HUES64 (cell line): ENCODE data around the gene TOLLIP.

Experiments
- H3K27ac ChIP-seq: 2 replicates; pipeline ENCODE4 v1.7.0; 2013; ENCODE audit warnings: low read depth, low read length, inconsistent platforms
- H3K27me3 ChIP-seq: 2 replicates; pipeline ENCODE4 v1.6.1; 2013; ENCODE audit warnings: mild to moderate bottlenecking, low read length; ENCODE audit not compliant: insufficient read depth
- H3K36me3 ChIP-seq: 2 replicates; pipeline ENCODE4 v1.6.1; 2013; ENCODE audit warnings: mild to moderate bottlenecking, low read length; ENCODE audit not compliant: insufficient read depth
- H3K4me1 ChIP-seq: 2 replicates; pipeline ENCODE4 v1.6.1; 2013; ENCODE audit warnings: mild to moderate bottlenecking, low read length, moderate library complexity; ENCODE audit not compliant: insufficient read depth
- H3K4me3 ChIP-seq: 2 replicates; pipeline ENCODE4 v1.5.1; 2013; ENCODE audit warnings: mild to moderate bottlenecking, low read length, moderate library complexity
- H3K9ac ChIP-seq: 2 replicates; pipeline ENCODE4 v1.6.1; 2013; ENCODE audit warnings: mild to moderate bottlenecking, low read depth, low read length
- H3K9me3 ChIP-seq: 2 replicates; pipeline ENCODE4 v1.6.1; 2013; ENCODE audit warnings: low read depth, low read length; ENCODE audit not compliant: insufficient read depth
- WGBS: fragments of 150-250, 120-280 bp; methylation state at CpG from one replicate; pipeline ENCODE4 v1.1.7; 2013; ENCODE audit warnings: missing lambda C conversion rate; 5-methylcytosine and 5-hydroxymethylcytosine counted together

Gene TOLLIP

DNA sequence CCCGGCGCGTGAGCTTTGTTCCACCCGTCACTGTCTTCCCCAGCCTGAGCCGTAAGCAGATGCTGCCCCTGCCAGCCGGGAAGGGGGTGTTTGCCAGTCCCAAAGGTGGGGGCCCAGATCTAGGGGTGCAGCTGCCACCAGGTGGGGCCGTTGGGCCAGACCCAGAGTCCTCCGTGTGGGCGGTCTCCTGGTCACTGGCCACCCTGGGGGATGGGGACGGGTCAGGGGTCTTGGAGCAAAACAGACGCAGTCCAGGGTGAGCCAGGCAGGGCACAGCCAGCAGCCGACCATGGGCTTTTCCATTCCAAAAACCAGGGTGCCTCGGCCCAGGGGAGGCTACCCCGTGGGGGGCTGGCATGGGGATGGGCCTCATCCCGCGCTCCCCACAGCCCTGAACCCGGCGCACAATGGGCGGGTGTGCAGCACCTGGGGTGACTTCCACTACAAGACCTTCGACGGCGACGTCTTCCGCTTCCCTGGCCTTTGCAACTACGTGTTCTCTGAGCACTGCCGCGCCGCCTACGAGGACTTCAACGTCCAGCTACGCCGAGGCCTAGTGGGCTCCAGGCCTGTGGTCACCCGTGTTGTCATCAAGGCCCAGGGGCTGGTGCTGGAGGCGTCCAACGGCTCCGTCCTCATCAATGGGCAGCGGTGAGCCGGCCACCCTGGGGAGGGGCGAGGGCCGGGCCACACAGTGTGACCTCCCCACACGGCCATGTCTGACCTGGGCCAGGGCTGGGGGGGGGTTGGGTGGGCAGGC lies 83.0 kb downstream of the TOLLIP start:
- Histone ChIP-seq H3K27me3 (no peaks in the 10 kb centered on the region), H3K9ac (no peak overlapping the region), H3K4me3 (no peak overlapping the region), H3K4me1 (no peaks in the 10 kb centered on the region), H3K27ac (no peak overlapping the region), H3K36me3 (no peaks in the 10 kb centered on the region), H3K9me3 (no peaks in the 10 kb centered on the region)
- WGBS: 92% methylated on average over 41 of the region's 41 CpGs

DNA sequence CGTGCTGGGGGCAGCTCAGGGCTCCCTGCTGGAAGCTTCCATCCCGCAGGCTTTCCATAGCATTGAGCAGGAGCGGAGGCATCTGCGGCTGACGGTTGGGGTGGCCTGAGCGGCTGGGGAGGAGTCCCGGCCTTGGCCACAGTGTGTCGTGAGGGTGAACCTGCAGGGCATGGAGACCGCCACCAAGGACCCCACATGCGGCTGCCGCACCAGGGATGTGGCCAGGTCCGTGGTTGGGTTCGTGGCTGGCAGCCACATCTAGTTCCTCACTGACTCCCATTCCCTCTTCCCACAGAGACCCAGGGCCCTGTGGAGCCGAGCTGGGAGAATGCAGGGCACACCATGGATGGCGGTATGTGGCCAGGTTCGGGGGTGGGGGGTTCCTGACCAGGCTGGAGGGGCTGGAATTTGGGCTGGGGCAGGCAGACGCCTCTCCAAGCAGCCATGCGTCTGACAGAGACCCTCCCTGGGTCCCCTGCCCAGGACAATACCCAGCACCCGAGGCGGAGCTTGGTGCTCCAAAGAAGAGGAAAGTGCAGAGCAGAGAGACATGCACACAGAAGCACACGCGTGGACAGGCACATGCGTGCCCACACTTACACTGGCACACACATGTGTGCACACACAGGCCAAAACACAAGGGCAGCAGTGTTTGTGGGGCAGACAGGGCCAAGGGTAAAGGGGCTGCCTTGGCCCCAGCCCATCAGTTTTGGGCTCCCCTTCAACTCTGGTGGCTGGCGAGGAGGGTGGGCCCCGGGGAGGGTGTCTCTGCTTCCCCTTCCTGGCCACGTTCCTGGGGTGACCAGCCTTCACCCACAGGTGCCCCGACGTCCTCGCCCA lies 83.8 kb downstream of the TOLLIP start:
- Histone ChIP-seq H3K27ac (no peak overlapping the region), H3K27me3 (no peaks in the 10 kb centered on the region), H3K36me3 (no peaks in the 10 kb centered on the region), H3K9ac (no peak overlapping the region), H3K9me3 (no peaks in the 10 kb centered on the region), H3K4me1 (no peaks in the 10 kb centered on the region), H3K4me3 (no peak overlapping the region)
- 92% methylated on average over 29 of the region's 29 CpGs for WGBS

DNA sequence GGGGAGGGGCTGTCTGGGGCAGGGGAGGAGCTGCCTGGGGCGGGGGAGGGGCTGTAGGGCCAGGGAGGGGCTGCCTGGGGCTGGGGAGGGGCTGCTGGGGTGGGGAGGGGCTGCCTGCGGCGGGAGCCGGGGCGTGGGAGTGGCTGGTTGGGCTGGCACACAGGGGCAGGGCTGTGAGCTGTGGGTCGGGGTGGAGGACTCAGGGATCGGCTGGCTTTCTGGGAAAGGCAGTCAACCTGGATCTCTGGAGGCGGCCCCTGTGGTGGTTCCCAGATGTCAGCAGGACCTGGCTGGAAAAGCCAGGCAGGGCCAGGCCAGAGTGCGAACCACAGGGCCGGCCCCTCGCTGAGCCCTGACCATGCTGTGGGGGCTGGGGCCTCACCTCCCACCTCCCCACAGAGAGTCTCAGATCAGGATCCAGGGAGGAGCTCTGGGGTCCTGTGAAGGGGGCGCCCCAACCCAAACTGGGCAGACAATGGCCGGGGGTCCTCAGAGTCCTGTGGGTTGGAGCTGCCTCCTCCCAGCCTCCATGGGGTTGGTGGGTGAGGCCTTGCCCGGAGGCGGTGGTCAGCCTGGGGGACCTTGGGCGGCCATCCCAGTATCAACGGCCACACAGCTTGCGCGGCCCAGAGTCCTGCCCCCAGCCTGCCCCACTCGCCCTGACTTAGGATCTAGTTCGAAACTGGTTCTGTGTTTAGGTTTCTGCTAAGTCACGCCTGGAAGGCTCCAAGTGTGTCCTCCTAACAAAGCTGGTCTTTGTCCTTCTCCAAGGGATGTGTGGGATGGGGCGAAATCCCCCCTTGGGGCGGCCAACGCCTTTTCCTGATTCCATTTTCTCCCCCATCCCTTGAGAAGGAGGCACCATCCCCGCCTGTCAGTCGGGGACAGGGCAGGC lies 84.7 kb downstream of the TOLLIP start:
- Histone ChIP-seq H3K9ac (no peak overlapping the region), H3K4me1 (no peaks in the 10 kb centered on the region), H3K27ac (no peak overlapping the region), H3K9me3 (no peaks in the 10 kb centered on the region), H3K36me3 (no peaks in the 10 kb centered on the region), H3K27me3 (no peaks in the 10 kb centered on the region), H3K4me3 (no peak overlapping the region)
- 74% methylated on average over 27 of the region's 27 CpGs for WGBS
